GM12801 (cell line): ENCODE results near the gene PALM.

Source experiments
- TF ChIP-seq, protein P1 (sequence below): IDR thresholded peaks from one replicate; pipeline ENCODE4 v1.5.1; 2011; ENCODE audit warnings: control low read depth; ENCODE audit not compliant: insufficient read length; ENCODE audit errors: extremely low read depth

PALM gene

GRCh38 chr19:791007-791566 lies 82.4 kb downstream of the PALM start:
- TF ChIP-seq, protein P1, sequence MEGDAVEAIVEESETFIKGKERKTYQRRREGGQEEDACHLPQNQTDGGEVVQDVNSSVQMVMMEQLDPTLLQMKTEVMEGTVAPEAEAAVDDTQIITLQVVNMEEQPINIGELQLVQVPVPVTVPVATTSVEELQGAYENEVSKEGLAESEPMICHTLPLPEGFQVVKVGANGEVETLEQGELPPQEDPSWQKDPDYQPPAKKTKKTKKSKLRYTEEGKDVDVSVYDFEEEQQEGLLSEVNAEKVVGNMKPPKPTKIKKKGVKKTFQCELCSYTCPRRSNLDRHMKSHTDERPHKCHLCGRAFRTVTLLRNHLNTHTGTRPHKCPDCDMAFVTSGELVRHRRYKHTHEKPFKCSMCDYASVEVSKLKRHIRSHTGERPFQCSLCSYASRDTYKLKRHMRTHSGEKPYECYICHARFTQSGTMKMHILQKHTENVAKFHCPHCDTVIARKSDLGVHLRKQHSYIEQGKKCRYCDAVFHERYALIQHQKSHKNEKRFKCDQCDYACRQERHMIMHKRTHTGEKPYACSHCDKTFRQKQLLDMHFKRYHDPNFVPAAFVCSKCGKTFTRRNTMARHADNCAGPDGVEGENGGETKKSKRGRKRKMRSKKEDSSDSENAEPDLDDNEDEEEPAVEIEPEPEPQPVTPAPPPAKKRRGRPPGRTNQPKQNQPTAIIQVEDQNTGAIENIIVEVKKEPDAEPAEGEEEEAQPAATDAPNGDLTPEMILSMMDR: no peak

GRCh38 chr19:791567-792305 lies 83.0 kb downstream of the PALM start:
- TF ChIP-seq, protein P1: no peak

DNA sequence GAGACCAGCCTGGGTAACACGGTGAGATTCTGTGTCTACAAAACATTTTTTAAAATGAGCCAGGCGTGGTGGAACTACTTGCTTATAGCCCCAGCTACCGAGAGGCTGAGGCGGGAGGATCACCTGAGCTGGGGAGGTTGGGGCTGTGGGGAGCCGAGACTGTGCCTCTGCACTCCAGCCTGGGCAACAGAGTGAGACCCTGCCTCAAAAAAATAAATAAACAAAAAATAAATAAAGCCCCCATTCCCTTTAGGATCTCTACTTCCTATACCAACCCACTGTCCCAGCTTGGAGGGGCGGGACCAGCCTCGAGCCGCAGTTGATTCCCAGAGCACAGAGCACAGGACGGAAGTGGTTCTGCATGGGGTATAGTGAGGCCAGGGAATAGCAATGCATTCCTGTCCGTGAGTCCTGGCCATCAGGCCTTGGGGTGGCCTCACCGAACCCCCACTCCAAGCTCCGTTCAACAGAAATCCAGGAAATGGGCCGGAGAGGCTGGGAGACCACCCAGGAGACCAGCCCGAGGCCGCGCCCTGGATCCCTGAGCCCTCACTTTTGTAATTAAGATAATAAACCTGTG lies 83.7 kb downstream of the PALM start:
- TF ChIP-seq, protein P1: no peak

DNA sequence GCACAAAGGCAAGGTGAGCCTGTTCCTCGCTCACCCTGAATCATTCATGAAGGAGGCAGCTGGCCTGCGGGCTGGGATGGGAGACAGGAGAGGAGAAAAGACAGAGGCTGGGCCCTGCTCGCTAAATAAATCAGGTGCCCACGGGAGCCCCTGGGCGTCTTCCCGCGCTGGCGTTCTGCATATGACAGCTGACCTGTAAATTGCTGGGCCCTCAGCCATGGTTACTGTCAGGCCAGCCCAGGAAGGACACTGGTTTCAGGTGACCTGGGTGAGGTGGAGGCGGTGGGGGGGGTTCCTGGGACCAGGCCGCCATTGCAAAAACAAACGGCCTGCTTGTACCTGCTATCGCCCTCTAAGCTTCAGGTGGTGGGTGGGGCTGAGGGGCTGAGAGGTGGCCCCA lies 85.1 kb downstream of the PALM start:
- TF ChIP-seq, protein P1: no peak

- TF ChIP-seq, protein P1: no peak
Measured at GRCh38 chr19:795073-795611, 86.4 kb downstream of the PALM start.

DNA sequence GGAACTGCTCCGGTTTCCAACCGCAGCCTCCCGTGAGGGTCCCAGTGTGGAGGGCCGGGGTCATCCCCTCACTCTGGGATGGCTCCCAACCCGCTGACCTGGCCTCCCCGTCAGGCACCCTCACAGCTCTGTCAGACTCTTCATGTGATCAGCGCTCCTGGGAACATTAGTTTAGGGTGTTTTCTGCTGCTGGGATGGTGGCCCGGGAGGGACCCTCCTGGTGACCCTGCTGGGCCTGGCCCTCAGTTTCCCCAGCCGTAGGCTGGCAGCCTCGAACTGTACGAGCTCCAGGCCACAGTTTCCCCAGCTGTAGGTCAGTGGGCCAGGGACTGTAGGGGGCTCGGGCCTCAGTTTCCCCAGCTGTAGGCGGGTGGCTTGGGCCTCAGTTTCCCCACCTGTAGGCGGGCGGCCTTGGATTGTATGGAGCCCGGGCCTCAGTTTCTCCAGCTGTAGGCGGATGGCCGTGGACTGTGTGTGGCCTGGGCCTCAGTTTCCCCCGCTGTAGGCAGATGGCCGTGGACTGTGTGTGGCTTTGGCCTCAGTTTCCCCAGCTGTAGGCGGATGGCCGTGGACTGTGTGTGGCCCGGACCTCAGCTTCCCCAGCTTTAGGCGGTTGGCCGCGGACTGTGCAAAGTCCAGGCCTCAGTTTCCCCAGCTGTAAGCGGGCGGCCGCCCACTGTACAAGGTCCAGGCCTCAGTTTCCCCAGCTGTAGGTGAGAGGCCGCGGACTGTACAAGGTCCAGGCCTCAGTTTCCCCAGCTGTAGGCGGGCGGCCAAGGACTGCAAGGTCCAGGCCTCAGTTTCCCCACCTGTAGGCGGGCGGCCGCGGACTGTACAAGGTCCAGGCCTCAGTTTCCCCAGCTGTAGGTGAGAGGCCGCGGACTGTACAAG lies 87.2 kb downstream of the PALM start:
- TF ChIP-seq, protein P1: no peak
